HG02981 (cell line): Measurements from ENCODE around the gene HMGCL.
"Not testable (repeated sequence)": the region's sequence is repeated elsewhere in the genome, so short reads cannot be mapped to it uniquely, and the experiment has no call there.

Experiments
- ATAC-seq: cut with Tn5 transposase; IDR thresholded peaks from one replicate; pipeline ENCODE4 v1.9.1; 2021; ENCODE audit warnings: mild to moderate bottlenecking, moderate library complexity; ENCODE audit not compliant: unreplicated experiment

The HMGCL gene

DNA sequence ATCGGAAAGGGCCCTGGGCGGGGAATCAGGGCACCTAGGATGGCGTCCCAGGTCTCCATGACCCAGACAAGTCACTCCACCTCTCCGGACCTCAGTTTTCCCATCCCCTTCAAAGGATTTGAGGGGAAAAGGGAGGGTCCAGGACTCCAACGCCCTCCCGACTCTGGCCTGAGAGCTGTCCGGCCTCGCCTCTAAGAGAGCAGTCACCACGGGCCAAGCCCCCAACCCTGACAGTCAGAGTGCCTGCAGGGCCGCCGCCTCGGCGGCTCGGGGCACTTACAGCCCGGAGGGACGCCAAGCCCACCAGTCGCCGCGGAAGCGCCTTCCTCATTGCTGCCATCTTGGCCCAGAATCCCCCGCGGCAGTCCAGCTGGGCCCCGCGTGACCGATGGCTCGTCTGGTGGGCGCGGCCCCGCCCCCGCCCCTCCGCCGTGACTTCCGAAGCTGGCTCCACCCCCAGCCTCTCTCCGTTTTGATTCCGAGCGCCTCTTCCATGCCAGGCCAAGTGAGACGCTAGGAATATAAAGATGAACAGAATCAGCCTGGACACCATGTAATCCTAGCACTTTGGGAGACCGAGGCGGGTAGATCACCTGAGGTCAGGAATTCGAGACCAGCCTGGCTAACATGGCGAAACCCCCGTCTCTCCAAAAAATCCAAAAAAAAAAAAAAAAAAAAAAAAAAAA lies at the start of gene HMGCL:
HMGCL (minus strand) TSS at position 354 of the 686 bp plus-strand sequence; CDS start at position 340, 14 bp downstream.
- peak; percentile 93 for ATAC-seq

DNA sequence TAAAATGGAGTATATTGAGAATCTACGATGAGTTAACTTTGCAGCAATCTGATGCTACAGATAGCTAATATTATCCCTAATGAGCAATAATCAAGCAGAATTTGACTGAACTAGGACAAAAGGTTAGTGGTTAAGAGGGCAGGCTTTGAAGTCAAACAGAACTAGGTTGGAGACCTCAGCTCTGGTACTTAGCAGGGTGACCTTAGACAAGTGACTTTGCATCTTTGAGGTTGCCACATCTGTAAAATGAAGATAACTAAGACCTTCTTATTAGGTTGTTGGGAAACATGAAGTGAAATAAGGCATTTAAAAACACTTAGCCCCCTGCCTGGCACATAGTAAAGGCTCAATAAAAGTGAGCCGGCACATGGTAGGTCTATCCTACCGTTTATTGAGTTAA lies 47.2 kb upstream of the HMGCL start:
- no peak for ATAC-seq

- no peak for ATAC-seq
These were observed 43.8 kb upstream of the HMGCL start for GRCh38 chr1:23869051-23869450.

DNA sequence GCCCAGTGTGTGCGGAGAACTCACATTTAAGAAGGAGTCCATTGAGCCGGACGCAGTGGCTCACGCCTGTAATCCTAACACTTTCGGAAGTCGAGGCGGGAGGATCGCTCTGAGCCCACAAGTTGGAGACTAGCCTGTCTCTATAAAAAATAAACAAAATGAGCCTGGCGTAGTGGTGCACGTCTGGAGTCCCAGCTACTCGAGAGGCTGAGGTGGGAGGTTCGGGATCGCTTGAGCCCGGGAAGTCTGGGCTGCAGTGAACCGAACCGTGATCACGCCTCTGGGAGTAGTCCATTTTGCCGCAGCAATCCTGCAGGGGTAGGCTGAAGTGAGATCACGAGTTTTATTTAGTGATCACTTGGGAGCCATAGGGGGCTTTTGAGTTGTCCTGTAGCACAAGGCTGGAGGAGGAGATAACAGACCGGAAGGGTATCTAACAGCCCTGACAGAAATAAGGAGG lies 43.4 kb upstream of the HMGCL start:
- no peak for ATAC-seq

DNA sequence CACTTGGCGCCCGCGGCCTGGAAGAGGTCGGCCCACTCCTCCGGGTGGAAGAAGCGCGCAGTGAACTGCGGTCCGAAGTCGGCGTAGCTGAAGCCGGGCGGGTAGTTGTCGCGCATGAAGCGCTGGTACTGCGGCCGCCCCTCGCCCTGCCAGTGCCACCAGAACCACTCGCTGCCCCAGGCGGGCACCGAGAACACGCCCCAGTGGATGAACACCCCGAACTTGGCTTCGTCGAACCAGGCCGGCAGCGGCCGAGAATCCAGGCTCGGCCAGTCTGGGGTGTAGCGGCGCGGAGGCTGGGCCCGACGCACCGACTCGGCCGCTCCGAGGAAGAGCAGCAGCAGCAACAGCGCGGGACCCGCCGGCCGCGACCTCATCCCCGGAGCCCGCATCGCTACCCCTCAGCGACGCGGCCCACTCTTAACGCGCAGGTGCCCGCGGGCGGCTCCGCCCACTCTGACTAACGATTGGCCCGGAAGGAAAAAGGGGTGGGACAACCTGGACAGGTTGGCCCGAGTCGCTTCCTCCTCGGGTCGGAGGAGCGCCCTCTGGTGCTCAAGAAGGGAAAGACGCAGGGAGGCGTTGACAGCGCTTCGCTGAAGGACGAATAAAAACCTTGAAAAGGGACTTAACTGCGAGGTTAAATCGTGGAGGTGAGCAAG lies 42.8 kb upstream of the HMGCL start, which contains the start of gene FUCA1:
FUCA1 (minus strand) TSS at position 396 of the 662 bp plus-strand sequence; CDS start at position 392, 4 bp downstream.
- ATAC-seq: peak; percentile 93

DNA sequence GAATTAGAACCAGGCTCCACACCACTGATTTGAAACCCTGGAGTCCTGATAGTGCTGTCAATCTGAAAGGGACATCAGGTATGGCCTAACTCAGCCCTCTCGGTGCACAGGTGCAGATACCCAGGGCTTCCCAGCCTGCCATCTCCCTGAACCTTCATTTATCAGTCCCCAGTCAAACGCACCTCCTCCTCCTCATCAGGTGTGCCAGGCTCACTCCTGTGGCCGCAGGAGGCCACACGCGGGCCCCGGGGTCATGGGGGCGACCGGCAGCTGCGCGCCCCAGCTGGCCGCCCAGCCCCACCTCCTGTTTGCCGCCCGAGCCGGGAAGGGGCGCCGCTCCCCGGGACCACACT lies 42.3 kb upstream of the HMGCL start:
- ATAC-seq: no peak

- ATAC-seq: no peak
These were observed 40.3 kb upstream of the HMGCL start for GRCh38 chr1:23865543-23865930.

- no peak for ATAC-seq
These were observed 39.7 kb upstream of the HMGCL start for GRCh38 chr1:23864801-23865542.

- no peak for ATAC-seq
These were observed 37.4 kb upstream of the HMGCL start for GRCh38 chr1:23862640-23863039.

- ATAC-seq: no peak
These were observed 29.3 kb upstream of the HMGCL start for GRCh38 chr1:23854568-23854967.

DNA sequence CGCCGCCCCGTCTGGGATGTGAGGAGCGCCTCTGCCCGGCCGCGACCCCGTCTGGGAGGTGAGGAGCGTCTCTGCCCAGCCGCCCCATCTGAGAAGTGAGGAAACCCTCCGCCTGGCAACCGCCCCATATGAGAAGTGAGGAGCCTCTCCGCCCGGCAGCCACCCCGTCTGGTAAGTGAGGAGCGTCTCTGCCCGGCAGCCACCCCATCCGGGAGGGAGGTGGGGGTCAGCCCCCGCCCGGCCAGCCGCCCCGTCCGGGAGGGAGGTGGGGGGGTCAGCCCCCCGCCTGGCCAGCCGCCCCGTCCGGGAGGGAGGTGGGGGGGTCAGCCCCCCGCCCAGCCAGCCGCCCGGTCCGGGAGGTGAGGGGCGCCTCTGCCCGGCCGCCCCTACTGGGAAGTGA lies 27.9 kb upstream of the HMGCL start:
- not testable (repeated sequence) for ATAC-seq

DNA sequence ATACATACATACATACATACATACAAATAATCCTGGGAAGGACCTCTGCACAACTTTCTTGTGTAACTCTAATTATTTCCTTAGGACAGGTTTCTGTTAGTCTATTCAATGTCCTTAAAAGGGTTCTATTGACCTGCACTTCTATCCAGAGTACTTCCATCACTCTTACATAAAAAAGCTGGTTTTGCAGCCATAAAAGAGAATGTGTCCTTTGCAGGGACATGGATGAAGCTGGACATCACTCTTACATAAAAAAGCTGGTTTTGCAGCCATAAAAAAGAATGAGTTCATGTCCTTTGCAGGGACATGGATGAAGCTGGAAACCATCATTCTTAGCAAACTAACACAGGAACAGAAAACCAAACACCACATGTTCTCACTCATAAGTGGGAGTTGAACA lies 26.2 kb upstream of the HMGCL start:
- ATAC-seq: not testable (repeated sequence)

DNA sequence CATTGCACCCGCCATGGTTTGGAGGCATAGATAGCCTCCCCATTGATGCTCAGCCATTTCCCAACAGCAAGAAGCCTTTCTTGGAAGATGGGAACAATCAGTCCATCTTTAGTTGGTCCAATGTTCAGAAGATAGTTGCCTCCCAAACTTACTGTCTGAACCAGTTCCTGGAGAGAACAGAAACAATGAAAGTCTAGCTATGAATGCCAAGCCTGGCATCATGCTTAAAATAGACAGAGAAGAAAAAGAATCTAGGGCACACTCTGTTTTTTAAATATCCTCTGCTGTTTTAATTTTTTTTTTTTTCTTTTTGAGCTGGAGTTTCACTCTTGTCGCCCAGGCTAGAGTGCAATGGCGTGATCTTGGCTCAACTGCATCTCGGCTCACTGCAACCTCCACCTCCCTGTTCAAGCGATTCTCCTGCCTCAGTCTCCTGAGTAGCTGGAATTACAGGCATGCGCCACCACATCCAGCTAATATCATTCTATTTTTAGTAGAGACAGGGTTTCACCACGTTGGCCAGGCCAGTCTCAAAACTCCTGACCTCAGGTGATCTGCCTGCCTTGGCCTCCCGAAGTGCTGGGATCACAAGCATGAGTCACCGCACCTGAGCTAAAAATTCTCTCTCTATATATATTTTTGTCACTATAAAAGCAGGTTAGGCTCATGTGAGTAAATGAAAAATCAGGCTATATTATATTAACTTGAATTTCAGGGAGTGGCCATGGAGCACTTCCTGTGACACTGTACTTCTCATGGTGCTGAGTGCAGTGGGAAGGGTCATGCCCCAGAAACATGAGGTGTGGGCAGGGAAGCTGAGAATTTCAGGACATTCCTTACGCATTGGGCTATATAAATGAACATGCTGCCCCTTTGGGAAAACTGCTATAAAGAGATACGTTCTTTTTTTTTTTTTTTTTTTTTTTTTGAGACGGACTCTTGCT lies 23.7 kb upstream of the HMGCL start:
- ATAC-seq: no peak

DNA sequence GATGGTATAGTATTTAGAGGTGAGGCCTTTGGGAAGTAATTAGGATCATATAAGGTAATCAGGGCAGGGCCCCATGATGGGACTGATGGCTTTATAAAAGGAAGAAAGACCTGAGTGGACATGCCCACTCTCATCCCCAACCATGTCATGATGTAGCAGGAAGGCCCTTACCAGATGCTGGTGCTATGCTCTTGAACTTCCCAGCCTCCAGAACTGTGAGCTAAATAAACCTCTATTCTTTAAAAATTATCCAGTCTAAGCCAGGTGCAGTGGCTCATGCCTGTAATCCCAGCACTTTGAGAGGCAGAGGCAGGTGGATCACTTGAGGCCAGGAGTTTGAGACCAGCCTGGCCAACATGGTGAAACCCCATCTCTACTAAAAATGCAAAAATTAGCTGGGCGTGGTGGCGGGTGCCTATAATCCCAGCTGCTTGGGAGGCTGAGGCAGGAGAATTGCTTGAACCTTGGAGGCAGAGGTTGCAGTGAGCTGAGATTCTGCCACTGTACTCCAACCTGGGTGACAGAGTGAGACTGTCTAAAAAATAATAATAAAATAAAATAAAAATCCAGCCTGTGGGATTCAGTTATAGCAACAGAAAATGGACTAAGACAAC lies 22.4 kb upstream of the HMGCL start:
- not testable (repeated sequence) for ATAC-seq

GRCh38 chr1:23845163-23845562 lies 19.9 kb upstream of the HMGCL start:
- no peak for ATAC-seq

- no peak for ATAC-seq
These were observed 18.4 kb upstream of the HMGCL start for GRCh38 chr1:23843644-23844043.

GRCh38 chr1:23838401-23838866 lies 13.2 kb upstream of the HMGCL start:
- ATAC-seq: peak; percentile 79

GRCh38 chr1:23837908-23838307 lies 12.7 kb upstream of the HMGCL start:
- no peak for ATAC-seq

DNA sequence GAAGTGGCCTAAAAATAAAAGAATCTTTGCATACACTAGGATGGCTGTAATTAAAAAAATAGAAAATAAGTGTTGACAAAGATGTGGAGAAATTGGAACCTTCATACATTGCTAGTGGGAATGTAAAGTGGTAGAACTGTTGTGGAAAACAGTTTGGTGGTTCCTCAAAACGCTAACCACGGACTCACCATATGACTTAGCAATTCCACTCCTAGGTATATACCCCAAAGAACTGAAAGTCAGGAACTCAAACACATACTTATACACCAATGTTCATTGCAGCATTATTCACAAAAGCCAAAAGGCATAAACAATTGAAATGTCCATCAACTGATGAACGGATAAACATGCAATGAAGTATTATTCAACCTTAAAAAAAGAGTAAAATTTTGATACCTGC lies 10.8 kb upstream of the HMGCL start:
- ATAC-seq: no peak

DNA sequence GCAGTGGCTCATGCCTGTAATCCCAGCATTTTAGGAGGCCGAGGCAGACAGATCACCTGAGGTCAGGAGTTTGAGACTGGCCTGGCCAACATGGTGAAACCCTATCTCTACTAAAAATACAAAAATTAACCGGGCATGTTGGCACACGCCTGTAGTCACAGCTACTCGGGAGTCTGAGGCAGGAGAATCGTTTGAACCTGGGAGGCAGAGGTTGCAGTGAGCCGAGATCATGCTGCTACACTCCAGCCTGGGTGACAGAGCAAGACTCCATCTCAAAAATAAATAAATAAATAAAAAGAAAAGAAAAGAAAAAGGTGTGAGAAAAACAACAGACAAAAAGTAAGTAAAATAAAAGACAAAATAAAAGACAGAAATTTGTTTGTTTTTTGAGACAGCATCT lies 8.9 kb upstream of the HMGCL start:
- not testable (repeated sequence) for ATAC-seq
